ENCODE results near the gene SNCAIP. TPM values are rescaled to one million over a fixed set of nuclear protein-coding genes. Genes with fewer than 3 reads are reported as not detected.

Gene SNCAIP
- total RNA-seq, 4 donors from 2014 or later: 0.82 to 2.2 (median 1.6) TPM; not detected in 1

DNA sequence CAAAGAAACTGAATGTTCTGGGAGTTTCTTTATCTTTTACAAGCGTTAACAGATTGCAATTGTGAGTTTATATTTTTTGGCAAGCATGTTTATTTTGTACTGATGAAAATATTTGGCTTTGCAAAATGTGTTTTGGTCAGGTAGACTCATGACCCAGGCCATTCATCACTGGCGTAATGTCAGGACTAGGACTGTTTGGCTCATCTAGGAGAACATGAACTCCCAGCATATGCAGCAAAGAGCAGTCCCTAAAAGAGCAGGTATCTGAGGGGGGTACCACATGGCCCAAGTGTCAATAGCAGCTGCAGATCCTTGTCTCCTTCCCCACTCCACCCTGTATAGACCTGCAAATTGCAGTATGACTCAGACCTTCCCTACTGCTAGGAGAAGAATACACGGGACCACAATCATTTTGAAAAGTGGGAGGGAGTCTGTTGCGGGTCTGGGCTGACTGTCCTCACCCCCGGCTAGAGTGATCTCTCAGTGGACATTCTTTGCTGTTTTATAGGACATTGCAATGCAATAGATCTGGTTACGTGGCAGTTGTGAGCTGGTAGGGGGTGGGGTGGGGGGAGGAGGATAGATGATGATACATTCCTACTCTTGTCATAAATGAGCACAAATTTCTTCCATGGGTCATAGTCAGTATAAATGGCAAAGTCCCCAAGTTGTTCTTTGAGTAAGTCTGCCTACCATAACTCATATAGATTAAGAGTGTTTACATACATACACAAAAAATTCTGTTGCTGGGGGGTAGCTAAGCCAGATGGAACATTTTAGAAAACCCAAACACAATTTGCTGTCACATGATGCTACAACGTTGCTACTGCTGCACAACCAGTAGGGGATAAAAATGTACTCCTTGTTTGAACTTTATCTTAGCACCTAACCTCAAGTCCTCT, 20.8 kb upstream of the SNCAIP start:
- H3K27me3 ChIP-seq: no peaks in the 10 kb centered on the region
- TF ChIP-seq, protein P1, sequence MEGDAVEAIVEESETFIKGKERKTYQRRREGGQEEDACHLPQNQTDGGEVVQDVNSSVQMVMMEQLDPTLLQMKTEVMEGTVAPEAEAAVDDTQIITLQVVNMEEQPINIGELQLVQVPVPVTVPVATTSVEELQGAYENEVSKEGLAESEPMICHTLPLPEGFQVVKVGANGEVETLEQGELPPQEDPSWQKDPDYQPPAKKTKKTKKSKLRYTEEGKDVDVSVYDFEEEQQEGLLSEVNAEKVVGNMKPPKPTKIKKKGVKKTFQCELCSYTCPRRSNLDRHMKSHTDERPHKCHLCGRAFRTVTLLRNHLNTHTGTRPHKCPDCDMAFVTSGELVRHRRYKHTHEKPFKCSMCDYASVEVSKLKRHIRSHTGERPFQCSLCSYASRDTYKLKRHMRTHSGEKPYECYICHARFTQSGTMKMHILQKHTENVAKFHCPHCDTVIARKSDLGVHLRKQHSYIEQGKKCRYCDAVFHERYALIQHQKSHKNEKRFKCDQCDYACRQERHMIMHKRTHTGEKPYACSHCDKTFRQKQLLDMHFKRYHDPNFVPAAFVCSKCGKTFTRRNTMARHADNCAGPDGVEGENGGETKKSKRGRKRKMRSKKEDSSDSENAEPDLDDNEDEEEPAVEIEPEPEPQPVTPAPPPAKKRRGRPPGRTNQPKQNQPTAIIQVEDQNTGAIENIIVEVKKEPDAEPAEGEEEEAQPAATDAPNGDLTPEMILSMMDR (IDR thresholded peaks at IDR 0.05): no peak
- TF ChIP-seq POLR2AphosphoS5 (IDR thresholded peaks at IDR 0.05) (no peak), POLR2A (IDR thresholded peaks at IDR 0.05) (no peak), EP300 (IDR thresholded peaks at IDR 0.05; ENCODE audit: low read depth) (no peak)
- H3K4me1 ChIP-seq: no peaks in the 10 kb centered on the region
- 63% methylated on average over 4 to 7 of the region's 7 CpGs for WGBS, 2 donors (ENCODE audit: low coverage in 1 of 2)
- no peaks in the 10 kb centered on the region for H3K36me3 ChIP-seq
- intact Hi-C loops (cut with DNase I; ENCODE audit: low total_unique reads): no loop called here
- no peaks in the 10 kb centered on the region for H3K9me3 ChIP-seq
- DNase-seq: no peak
- H3K27ac ChIP-seq: no peak overlapping the region
- H3K4me3 ChIP-seq: no peak overlapping the region
- in situ Hi-C loops (cut with MboI; ENCODE audit: low pct_ligation_motif_present in 1 of 4, low pct_unique_long_range_greater_than_20kb in 1 of 4, low sequenced_read_pairs in 3 of 4): no loop called here

DNA sequence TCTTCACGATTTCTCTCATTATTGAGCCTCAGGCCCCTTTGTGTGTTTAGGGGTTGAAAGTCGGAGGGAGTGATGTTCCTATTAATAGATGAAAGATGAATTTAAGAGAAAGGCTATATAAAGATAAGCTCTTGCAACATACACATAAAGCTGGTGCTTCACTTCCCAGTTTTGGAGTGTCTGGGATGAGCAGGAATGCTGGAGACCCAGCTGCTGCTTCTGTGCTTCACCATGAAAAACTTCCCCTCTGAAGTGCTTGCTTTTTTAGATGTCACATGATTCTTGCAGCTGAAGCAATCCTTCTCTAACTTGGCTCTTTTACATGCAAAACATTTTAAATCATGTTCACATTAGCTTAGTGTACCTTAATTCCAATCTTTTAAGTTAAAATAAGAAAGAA, 19.7 kb upstream of the SNCAIP start:
- WGBS, 2 donors (ENCODE audit: low coverage in 1 of 2): 57 to 71% methylated on average over 2 of the region's 2 CpGs
- H3K27ac ChIP-seq: no peak overlapping the region
- no peaks in the 10 kb centered on the region for H3K36me3 ChIP-seq
- in situ Hi-C loops (cut with MboI; ENCODE audit: low pct_ligation_motif_present in 1 of 4, low pct_unique_long_range_greater_than_20kb in 1 of 4, low sequenced_read_pairs in 3 of 4): no loop called here
- no peak for DNase-seq
- H3K27me3 ChIP-seq: no peaks in the 10 kb centered on the region
- no peaks in the 10 kb centered on the region for H3K4me1 ChIP-seq
- intact Hi-C loops (cut with DNase I; ENCODE audit: low total_unique reads): no loop called here
- no peak for TF ChIP-seq POLR2AphosphoS5 (IDR thresholded peaks at IDR 0.05)
- TF ChIP-seq, protein P1 (IDR thresholded peaks at IDR 0.05): no peak
- TF ChIP-seq POLR2A (IDR thresholded peaks at IDR 0.05): no peak
- TF ChIP-seq EP300 (IDR thresholded peaks at IDR 0.05; ENCODE audit: low read depth): no peak
- H3K9me3 ChIP-seq: no peaks in the 10 kb centered on the region
- H3K4me3 ChIP-seq: no peak overlapping the region

DNA sequence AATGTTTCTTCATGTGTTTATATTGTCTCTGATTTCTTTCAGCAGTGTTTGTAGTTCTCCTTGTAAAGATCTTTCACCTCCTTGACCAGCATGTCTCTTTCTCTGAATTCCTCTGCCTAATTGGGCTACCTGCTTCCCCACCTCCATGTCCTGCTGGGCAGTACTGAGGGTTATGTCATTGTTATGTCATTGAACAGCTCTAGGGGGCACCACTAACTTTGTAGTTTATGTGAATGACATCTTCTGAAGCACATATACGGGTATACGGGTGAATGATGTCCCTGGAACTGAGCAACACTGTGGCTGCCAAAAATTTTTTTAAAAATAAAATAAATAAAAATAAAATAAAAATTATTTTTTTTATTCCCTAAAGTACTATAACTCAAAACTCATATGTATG, 16.9 kb upstream of the SNCAIP start:
- 27 to 46% methylated on average over 2 of the region's 2 CpGs for WGBS, 2 donors (ENCODE audit: low coverage in 1 of 2)
- H3K27ac ChIP-seq: no peak overlapping the region
- H3K4me3 ChIP-seq: no peak overlapping the region
- no peaks in the 10 kb centered on the region for H3K27me3 ChIP-seq
- TF ChIP-seq, protein P1 (IDR thresholded peaks at IDR 0.05): peak in 1 of 5 experiments; percentile 15
- TF ChIP-seq EP300 (IDR thresholded peaks at IDR 0.05; ENCODE audit: low read depth) (no peak), POLR2AphosphoS5 (IDR thresholded peaks at IDR 0.05) (no peak)
- H3K36me3 ChIP-seq: no peaks in the 10 kb centered on the region
- H3K9me3 ChIP-seq: no peaks in the 10 kb centered on the region
- no peak for DNase-seq
- in situ Hi-C loops (cut with MboI; ENCODE audit: low pct_ligation_motif_present in 1 of 4, low pct_unique_long_range_greater_than_20kb in 1 of 4, low sequenced_read_pairs in 3 of 4) (no loop called here), intact Hi-C loops (cut with DNase I; ENCODE audit: low total_unique reads) (no loop called here)
- no peaks in the 10 kb centered on the region for H3K4me1 ChIP-seq

DNA sequence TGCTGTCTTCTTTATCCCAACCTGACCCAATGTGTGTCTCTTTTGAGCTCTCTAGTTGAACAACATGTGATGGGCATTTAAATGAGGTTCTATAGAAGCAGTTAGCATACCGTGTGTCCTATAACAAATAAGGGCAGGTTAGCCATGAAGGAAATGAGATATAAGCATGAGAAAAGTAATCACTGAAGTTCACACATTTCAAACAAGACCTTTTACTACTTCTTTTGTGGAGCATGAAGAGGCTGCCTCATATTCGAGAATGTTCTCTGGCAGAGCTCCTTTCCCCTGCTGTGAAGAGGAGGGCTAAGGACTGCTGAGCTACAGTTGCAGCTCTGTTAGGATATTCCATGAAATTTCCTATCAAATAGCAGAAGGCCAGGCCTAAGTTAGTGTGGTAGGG, 15.2 kb upstream of the SNCAIP start:
- no peaks in the 10 kb centered on the region for H3K36me3 ChIP-seq
- 70 to 73% methylated on average over 1 to 2 of the region's 2 CpGs for WGBS, 2 donors (ENCODE audit: low coverage in 1 of 2)
- H3K9me3 ChIP-seq: no peaks in the 10 kb centered on the region
- H3K4me3 ChIP-seq: no peak overlapping the region
- peaks cover 0 to 7% (median 2%) of the 10 kb centered on the region in 4 donors for H3K4me1 ChIP-seq
- TF ChIP-seq, protein P1 (IDR thresholded peaks at IDR 0.05): no peak
- TF ChIP-seq POLR2A (IDR thresholded peaks at IDR 0.05) (no peak), EP300 (IDR thresholded peaks at IDR 0.05; ENCODE audit: low read depth) (no peak), POLR2AphosphoS5 (IDR thresholded peaks at IDR 0.05) (no peak)
- no peak for DNase-seq
- H3K27ac ChIP-seq: no peak overlapping the region
- intact Hi-C loops (cut with DNase I; ENCODE audit: low total_unique reads) (no loop called here), in situ Hi-C loops (cut with MboI; ENCODE audit: low pct_ligation_motif_present in 1 of 4, low pct_unique_long_range_greater_than_20kb in 1 of 4, low sequenced_read_pairs in 3 of 4) (no loop called here)
- no peaks in the 10 kb centered on the region for H3K27me3 ChIP-seq

Measured in transverse colon (tissue), 4 donors.